Ishikawa (cell line): ENCODE results near the gene NUP210.

ENCODE experiments used
- CEBPB ChIP-seq: IDR thresholded peaks from 2 replicates; pipeline ENCODE4 v1.6.1; 2012
- CREB1 ChIP-seq: IDR thresholded peaks from 2 replicates; pipeline ENCODE4 v1.6.1; 2012; ENCODE audit warnings: low read depth
- EP300 ChIP-seq: IDR thresholded peaks from 2 replicates; pipeline ENCODE4 v1.6.1; 2012; ENCODE audit warnings: borderline replicate concordance
- FOXM1 ChIP-seq: IDR thresholded peaks from 2 replicates; pipeline ENCODE4 v1.6.1; 2012; ENCODE audit warnings: low read depth, borderline replicate concordance
- RAD21 ChIP-seq: IDR thresholded peaks from 2 replicates; pipeline ENCODE4 v1.6.1; 2012; ENCODE audit warnings: low read depth
- TCF12 ChIP-seq: IDR thresholded peaks from 2 replicates; pipeline ENCODE4 v1.6.1; 2012; ENCODE audit warnings: low read depth
- YY1 ChIP-seq: IDR thresholded peaks from 2 replicates; pipeline ENCODE4 v1.6.1; 2012; ENCODE audit warnings: low read depth
- TF ChIP-seq, protein P1 (sequence below): IDR thresholded peaks from 2 replicates; pipeline ENCODE4 v1.6.1; 2012

DNA sequence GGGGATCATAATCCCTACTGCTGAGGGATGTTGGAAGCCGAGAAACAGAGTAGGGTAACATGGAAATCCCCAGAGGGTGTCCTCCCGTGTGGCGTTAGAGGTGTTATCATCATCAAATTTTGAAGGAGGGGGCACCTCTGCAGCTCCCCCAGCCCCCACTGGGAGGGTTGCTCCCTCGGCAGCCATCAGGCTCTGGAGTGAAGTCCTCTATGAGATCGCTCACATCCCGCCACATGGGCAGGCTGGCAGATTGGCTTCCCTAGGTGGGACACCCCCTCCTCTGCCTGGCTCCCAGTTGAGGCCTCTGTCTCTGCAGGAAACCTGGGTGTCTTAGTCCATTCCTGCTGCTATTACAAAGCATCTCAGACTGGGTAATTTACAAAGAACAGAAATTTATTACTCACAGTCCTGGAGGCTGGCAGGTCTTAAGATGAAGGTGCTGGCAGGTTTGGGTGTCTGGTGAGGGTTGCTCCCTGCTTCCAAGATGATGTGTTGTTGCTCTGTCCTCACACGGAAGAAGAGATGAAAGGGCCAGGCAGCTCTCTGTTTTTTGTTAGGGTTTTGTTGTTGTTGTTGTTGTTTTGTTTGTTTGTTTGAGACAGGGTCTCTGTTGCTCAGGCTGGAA is 120.5 kb downstream of the NUP210 start:
- TF ChIP-seq CEBPB: no peak
- TF ChIP-seq EP300: no peak
- TF ChIP-seq CREB1: no peak
- no peak for TF ChIP-seq FOXM1
- TF ChIP-seq YY1: no peak
- no peak for TF ChIP-seq TCF12
- TF ChIP-seq RAD21: no peak
- TF ChIP-seq, protein P1, sequence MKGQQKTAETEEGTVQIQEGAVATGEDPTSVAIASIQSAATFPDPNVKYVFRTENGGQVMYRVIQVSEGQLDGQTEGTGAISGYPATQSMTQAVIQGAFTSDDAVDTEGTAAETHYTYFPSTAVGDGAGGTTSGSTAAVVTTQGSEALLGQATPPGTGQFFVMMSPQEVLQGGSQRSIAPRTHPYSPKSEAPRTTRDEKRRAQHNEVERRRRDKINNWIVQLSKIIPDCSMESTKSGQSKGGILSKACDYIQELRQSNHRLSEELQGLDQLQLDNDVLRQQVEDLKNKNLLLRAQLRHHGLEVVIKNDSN: no peak
